ENCODE data around the gene MT1E. TPM values are rescaled to one million over a fixed set of nuclear protein-coding genes. Genes with fewer than 3 reads are reported as not detected.
A peak's percentile ranks its signal among the peaks of the same experiment; 100 is the strongest.

Gene MT1E
- total and polyA plus RNA-seq, 2 of the 13 experiments (the other 11 are each of a cell fraction or from before 2014, with no cell fraction given): 110 to 1,072 TPM

- TF ChIP-seq ZNF646 (CRISPR knock-in tag; IDR thresholded peaks at IDR 0.05) (0 out of 2 replicates have a peak, but pooled peaks have one; percentile 12), MXD1 (CRISPR knock-in tag; IDR thresholded peaks at IDR 0.05) (peak; percentile 29; the same call in 1 of the 2 replicates), ZBTB7B (CRISPR knock-in tag; IDR thresholded peaks at IDR 0.05) (peak; percentile 74; the same call in 1 of the 2 replicates), CCAR2 (optimal IDR thresholded peaks at IDR 0.05; ENCODE audit: low read depth, low read length) (no peak), TBX2 (CRISPR knock-in tag; IDR thresholded peaks at IDR 0.05; ENCODE audit: borderline replicate concordance) (peak; percentile 80), ZNF562 (CRISPR knock-in tag; IDR thresholded peaks at IDR 0.05; ENCODE audit: borderline replicate concordance) (no peak), ASH2L (IDR thresholded peaks at IDR 0.05; ENCODE audit: insufficient read length, low read depth, low read length) (peak; percentile 55), ZNF564 (CRISPR knock-in tag; IDR thresholded peaks at IDR 0.05) (peak; percentile 15; the same call in 1 of the 2 replicates), HDAC2 (CRISPR knock-in tag; IDR thresholded peaks at IDR 0.05) (peak; percentile 60), ZNF772 (CRISPR knock-in tag; IDR thresholded peaks at IDR 0.05) (0 out of 2 replicates have a peak, but pooled peaks have one; percentile 52), ZNF446 (CRISPR knock-in tag; IDR thresholded peaks at IDR 0.05) (peak; percentile 73; the same call in 1 of the 2 replicates), ZNF343 (CRISPR knock-in tag; IDR thresholded peaks at IDR 0.05) (peak; percentile 35; the same call in 1 of the 2 replicates), ZNF768 (CRISPR knock-in tag; IDR thresholded peaks at IDR 0.05) (peak; percentile 92), ZFYVE20 (CRISPR knock-in tag; IDR thresholded peaks at IDR 0.05; ENCODE audit: borderline replicate concordance, low read depth) (no peak), ARHGAP35 (CRISPR knock-in tag; IDR thresholded peaks at IDR 0.05; ENCODE audit: borderline replicate concordance) (no peak; the same call in 1 of the 2 replicates), HIC2 (CRISPR knock-in tag; IDR thresholded peaks at IDR 0.05; ENCODE audit: low read depth) (peak; percentile 30; the same call in 1 of the 2 replicates), ZNF350 (CRISPR knock-in tag; IDR thresholded peaks at IDR 0.05; ENCODE audit: borderline replicate concordance, low read depth) (no peak), POLR2G (IDR thresholded peaks at IDR 0.05; ENCODE audit: low read depth, low read length) (peak; percentile 98), THAP7 (CRISPR knock-in tag; IDR thresholded peaks at IDR 0.05) (no peak)
These were observed at the start of gene MT1E (continued) for GRCh38 chr16:56625140-56625942.

Data from HepG2 (cell line).